WI38 (cell line): ENCODE measurements around the gene SLC38A3.

Source experiments
- H3K4me3 ChIP-seq: 2 replicates; pipeline ENCODE4 v1.5.1; 2011; ENCODE audit warnings: low read depth, mild to moderate bottlenecking, control low read depth, low read length
- CTCF ChIP-seq: IDR thresholded peaks from 2 replicates; pipeline ENCODE4 v1.5.1; 2012; ENCODE audit warnings: low read depth, mild to moderate bottlenecking, control low read depth, low read length

The SLC38A3 gene

GRCh38 chr3:50185230-50185629 lies 19.8 kb upstream of the SLC38A3 start:
- TF ChIP-seq CTCF = no peak
- H3K4me3 ChIP-seq = no peak overlapping the region

GRCh38 chr3:50186096-50186495 lies 19.0 kb upstream of the SLC38A3 start:
- H3K4me3 ChIP-seq = no peak overlapping the region
- no peak for TF ChIP-seq CTCF

DNA sequence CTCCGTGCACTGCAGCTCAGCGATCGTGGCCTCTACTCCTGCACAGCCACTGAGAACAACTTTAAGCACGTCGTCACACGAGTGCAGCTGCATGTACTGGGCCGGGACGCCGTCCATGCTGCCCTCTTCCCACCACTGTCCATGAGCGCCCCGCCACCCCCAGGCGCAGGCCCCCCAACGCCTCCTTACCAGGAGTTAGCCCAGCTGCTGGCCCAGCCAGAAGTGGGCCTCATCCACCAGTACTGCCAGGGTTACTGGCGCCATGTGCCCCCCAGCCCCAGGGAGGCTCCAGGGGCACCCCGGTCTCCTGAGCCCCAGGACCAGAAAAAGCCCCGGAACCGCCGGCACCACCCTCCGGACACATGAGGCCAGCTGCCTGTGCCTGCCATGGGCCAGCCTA lies 17.3 kb upstream of the SLC38A3 start:
- no peak for TF ChIP-seq CTCF
- no peak overlapping the region for H3K4me3 ChIP-seq

- TF ChIP-seq CTCF = peak; percentile 92
- no peak overlapping the region for H3K4me3 ChIP-seq
Observed at GRCh38 chr3:50189274-50189673, 15.8 kb upstream of the SLC38A3 start.

GRCh38 chr3:50189989-50190388 lies 15.1 kb upstream of the SLC38A3 start:
- H3K4me3 ChIP-seq = no peak overlapping the region
- TF ChIP-seq CTCF = no peak

GRCh38 chr3:50190936-50191660 lies 14.0 kb upstream of the SLC38A3 start, which contains the start of gene GNAT1:
Gene GNAT1, plus strand, starts transcription at chr3:50191610. Its CDS starts 116 bp downstream, at chr3:50191726.
- H3K4me3 ChIP-seq = no peak within 1 kb of the TSS
- no peak for TF ChIP-seq CTCF

DNA sequence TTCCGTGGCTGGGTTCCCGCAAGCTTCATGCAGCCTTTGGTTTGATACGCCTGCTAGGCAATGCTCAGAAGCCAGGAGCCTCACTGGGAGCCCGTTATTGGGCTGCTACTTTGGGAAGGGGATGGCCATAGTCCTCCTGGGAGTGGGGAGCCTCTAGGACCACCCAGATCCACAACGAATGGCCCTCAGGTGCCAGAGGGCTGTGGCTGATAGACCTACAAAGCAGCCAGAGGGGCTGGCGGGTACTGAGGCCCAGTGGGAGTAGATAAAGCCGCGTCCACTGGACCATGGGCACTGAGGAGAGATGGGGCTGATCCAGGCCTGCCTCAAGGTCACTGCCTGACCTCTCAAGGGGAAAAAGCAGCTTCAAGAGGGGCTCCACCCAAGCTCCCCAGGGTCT lies 12.9 kb upstream of the SLC38A3 start:
- TF ChIP-seq CTCF = no peak
- no peak overlapping the region for H3K4me3 ChIP-seq
